HG03066 (cell line): Measurements from ENCODE around the gene FDXACB1.
"Not testable (repeated sequence)": the region's sequence is repeated elsewhere in the genome, so short reads cannot be mapped to it uniquely, and the experiment has no call there.

Experiments used
- ATAC-seq: cut with Tn5 transposase; IDR thresholded peaks from one replicate; pipeline ENCODE4 v1.9.1; 2021; ENCODE audit warnings: low read depth; ENCODE audit not compliant: unreplicated experiment

Gene FDXACB1

GRCh38 chr11:111910676-111911562 lies 32.0 kb upstream of the FDXACB1 start:
- ATAC-seq: no peak

GRCh38 chr11:111909378-111909777 lies 30.4 kb upstream of the FDXACB1 start:
- ATAC-seq: no peak

GRCh38 chr11:111908639-111909305 lies 29.8 kb upstream of the FDXACB1 start:
- ATAC-seq: no peak

- no peak for ATAC-seq
Measured at GRCh38 chr11:111906680-111907079, 27.7 kb upstream of the FDXACB1 start.

- no peak for ATAC-seq
Measured at GRCh38 chr11:111905411-111905810, 26.4 kb upstream of the FDXACB1 start.

GRCh38 chr11:111886844-111887243 lies 7.9 kb upstream of the FDXACB1 start:
- no peak for ATAC-seq

- ATAC-seq: no peak
Measured at GRCh38 chr11:111886032-111886431, 7.1 kb upstream of the FDXACB1 start.

GRCh38 chr11:111885053-111885452 lies 6.1 kb upstream of the FDXACB1 start:
- not testable (repeated sequence) for ATAC-seq

- ATAC-seq: no peak
Measured at GRCh38 chr11:111882202-111882601, 3.2 kb upstream of the FDXACB1 start.

GRCh38 chr11:111879637-111879960 lies 634 bp upstream of the FDXACB1 start:
- ATAC-seq: no peak

- peak; percentile 9 for ATAC-seq
Measured at GRCh38 chr11:111878385-111878848, 548 bp downstream of the FDXACB1 start.

GRCh38 chr11:111871693-111872161 lies 7.2 kb downstream of the FDXACB1 start:
- no peak for ATAC-seq

GRCh38 chr11:111870886-111871692 lies 7.9 kb downstream of the FDXACB1 start, which contains the start of gene ALG9:
Gene ALG9 (minus strand): TSS chr11:111871581. CDS start chr11:111871482, 99 bp downstream.
- ATAC-seq: peak; percentile 89

- ATAC-seq: no peak
Measured at GRCh38 chr11:111870522-111870885, 8.5 kb downstream of the FDXACB1 start.

- no peak for ATAC-seq
Measured at GRCh38 chr11:111870113-111870512, 8.9 kb downstream of the FDXACB1 start.

GRCh38 chr11:111860257-111860656 lies 18.7 kb downstream of the FDXACB1 start:
- no peak for ATAC-seq

GRCh38 chr11:111855506-111855905 lies 23.5 kb downstream of the FDXACB1 start:
- ATAC-seq: no peak

GRCh38 chr11:111852103-111852502 lies 26.9 kb downstream of the FDXACB1 start:
- no peak for ATAC-seq

GRCh38 chr11:111851636-111852035 lies 27.3 kb downstream of the FDXACB1 start:
- ATAC-seq: no peak

- no peak for ATAC-seq
Measured at GRCh38 chr11:111851067-111851466, 27.9 kb downstream of the FDXACB1 start.

- ATAC-seq: no peak
Measured at GRCh38 chr11:111849631-111850030, 29.3 kb downstream of the FDXACB1 start.
